ENCODE data around the gene NAA38.

Gene NAA38

GRCh38 chr17:7851438-7852261, 5.7 kb downstream of the NAA38 start:
- DNase-seq, result peak; percentile 80

GRCh38 chr17:7850701-7851437, 6.5 kb downstream of the NAA38 start:
- DNase-seq, result no peak

GRCh38 chr17:7849751-7850504, 7.4 kb downstream of the NAA38 start:
- no peak for DNase-seq

GRCh38 chr17:7849130-7849750, 8.1 kb downstream of the NAA38 start:
- no peak for DNase-seq

- no peak for DNase-seq
Observed at GRCh38 chr17:7848739-7849129, 8.6 kb downstream of the NAA38 start.

GRCh38 chr17:7848131-7848579, 9.2 kb downstream of the NAA38 start:
- no peak for DNase-seq

GRCh38 chr17:7846765-7847661, 10.3 kb downstream of the NAA38 start:
- no peak for DNase-seq

- no peak for DNase-seq
Observed at GRCh38 chr17:7846063-7846735, 11.2 kb downstream of the NAA38 start.

GRCh38 chr17:7845359-7846062, 11.8 kb downstream of the NAA38 start:
- no peak for DNase-seq

GRCh38 chr17:7844292-7845154, 12.8 kb downstream of the NAA38 start:
- DNase-seq, result peak; percentile 91

GRCh38 chr17:7843536-7844291, 13.6 kb downstream of the NAA38 start:
- peak; percentile 78 for DNase-seq

- no peak for DNase-seq
Observed at GRCh38 chr17:7843257-7843535, 14.2 kb downstream of the NAA38 start.

- peak; percentile 93 for DNase-seq
Observed at GRCh38 chr17:7842380-7843256, 14.7 kb downstream of the NAA38 start.

- peak; percentile 90 for DNase-seq
Observed at GRCh38 chr17:7841915-7842379, 15.4 kb downstream of the NAA38 start.

- DNase-seq, result peak; percentile 94
Observed at GRCh38 chr17:7841396-7841914, 15.9 kb downstream of the NAA38 start.

GRCh38 chr17:7840875-7841274, 16.5 kb downstream of the NAA38 start:
- DNase-seq, result no peak

- DNase-seq, result no peak
Observed at GRCh38 chr17:7840441-7840840, 16.9 kb downstream of the NAA38 start.

GRCh38 chr17:7839876-7840261, 17.5 kb downstream of the NAA38 start:
- DNase-seq, result peak; percentile 54
